GM19035 (cell line): ENCODE results near the gene STAB1.

Experiments
- ATAC-seq: cut with Tn5 transposase; IDR thresholded peaks from one replicate; pipeline ENCODE4 v1.9.1; 2021; ENCODE audit not compliant: unreplicated experiment

STAB1 gene

GRCh38 chr3:52458770-52459545 lies 36.2 kb upstream of the STAB1 start:
- ATAC-seq: no peak

- no peak for ATAC-seq
Measured at GRCh38 chr3:52461874-52462273, 33.3 kb upstream of the STAB1 start.

GRCh38 chr3:52463416-52463815 lies 31.7 kb upstream of the STAB1 start:
- ATAC-seq: no peak

GRCh38 chr3:52468336-52468735 lies 26.8 kb upstream of the STAB1 start:
- no peak for ATAC-seq

- ATAC-seq: no peak
Measured at GRCh38 chr3:52469001-52469400, 26.1 kb upstream of the STAB1 start.

GRCh38 chr3:52470920-52471319 lies 24.2 kb upstream of the STAB1 start:
- ATAC-seq: no peak

- ATAC-seq: no peak
Measured at GRCh38 chr3:52471371-52472238, 23.5 kb upstream of the STAB1 start.

- no peak for ATAC-seq
Measured at GRCh38 chr3:52472239-52473000, 22.7 kb upstream of the STAB1 start.

- ATAC-seq: no peak
Measured at GRCh38 chr3:52473026-52473425, 22.1 kb upstream of the STAB1 start.

- ATAC-seq: no peak
Measured at GRCh38 chr3:52477076-52477795, 17.9 kb upstream of the STAB1 start.

- ATAC-seq: no peak
Measured at GRCh38 chr3:52477796-52478095, 17.4 kb upstream of the STAB1 start.

- ATAC-seq: no peak
Measured at GRCh38 chr3:52479037-52479876, 15.9 kb upstream of the STAB1 start.

- ATAC-seq: no peak
Measured at GRCh38 chr3:52479877-52480575, 15.1 kb upstream of the STAB1 start.

GRCh38 chr3:52480768-52481715 lies 14.1 kb upstream of the STAB1 start:
- ATAC-seq: no peak

- ATAC-seq: no peak
Measured at GRCh38 chr3:52481819-52482521, 13.2 kb upstream of the STAB1 start.

- ATAC-seq: no peak
Measured at GRCh38 chr3:52483081-52483480, 12.1 kb upstream of the STAB1 start.

- ATAC-seq: no peak
Measured at GRCh38 chr3:52483577-52484381, 11.4 kb upstream of the STAB1 start.
